GM21423 (cell line): ENCODE results near the gene ABCC12.
"Not testable (repeated sequence)": the region's sequence is repeated elsewhere in the genome, so short reads cannot be mapped to it uniquely, and the experiment has no call there.

Experiments
- ATAC-seq: cut with Tn5 transposase; IDR thresholded peaks from one replicate; pipeline ENCODE4 v1.9.1; 2021; ENCODE audit warnings: mild to moderate bottlenecking, moderate library complexity; ENCODE audit not compliant: unreplicated experiment

Gene ABCC12

DNA sequence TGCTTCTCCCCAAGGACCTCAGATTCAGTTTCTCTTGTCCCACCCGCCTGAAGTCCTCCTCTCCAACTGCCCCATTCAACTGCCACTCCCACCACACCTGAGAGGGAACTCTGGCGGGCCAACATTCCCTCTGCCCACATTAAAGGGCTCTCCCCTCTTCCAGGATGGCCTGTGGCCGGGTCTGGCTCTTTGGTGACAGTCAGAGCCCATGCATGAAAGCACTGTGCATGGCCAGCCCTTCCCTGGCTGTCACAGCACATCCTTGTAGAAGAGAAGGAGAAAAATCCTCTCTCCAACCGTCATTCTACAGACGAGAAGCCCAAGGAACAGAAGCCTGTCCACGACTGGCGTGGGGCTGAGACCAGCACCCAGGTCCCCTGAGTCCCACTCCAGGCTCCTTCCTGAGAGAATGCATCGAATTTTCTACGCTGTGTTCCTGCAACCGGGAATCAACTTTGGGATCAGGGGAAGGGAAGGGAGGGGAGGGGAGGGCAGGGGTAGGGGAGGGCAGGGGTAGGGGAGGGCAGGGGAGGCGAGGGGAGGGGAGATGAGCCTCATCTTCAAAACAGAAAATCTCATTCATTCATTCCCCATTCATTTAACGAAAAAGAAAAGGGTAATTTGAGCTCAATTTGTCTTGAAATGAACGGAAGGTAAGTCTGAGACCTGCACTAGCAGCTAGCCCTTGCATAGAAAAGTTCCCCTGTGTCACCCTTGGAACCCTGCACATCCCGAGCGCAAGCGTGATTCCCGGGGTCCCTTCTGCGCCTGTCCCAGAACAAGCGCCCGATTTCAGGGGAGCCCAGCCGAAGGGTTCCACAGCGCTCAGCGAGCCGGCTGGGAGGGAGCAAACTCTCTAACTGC lies at the start of gene ABCC12:
TSS of gene ABCC12 (minus strand) at position 68 of the 864 bp plus-strand sequence. CDS start 9,569 bp downstream, outside the sequence.
- ATAC-seq: no peak

DNA sequence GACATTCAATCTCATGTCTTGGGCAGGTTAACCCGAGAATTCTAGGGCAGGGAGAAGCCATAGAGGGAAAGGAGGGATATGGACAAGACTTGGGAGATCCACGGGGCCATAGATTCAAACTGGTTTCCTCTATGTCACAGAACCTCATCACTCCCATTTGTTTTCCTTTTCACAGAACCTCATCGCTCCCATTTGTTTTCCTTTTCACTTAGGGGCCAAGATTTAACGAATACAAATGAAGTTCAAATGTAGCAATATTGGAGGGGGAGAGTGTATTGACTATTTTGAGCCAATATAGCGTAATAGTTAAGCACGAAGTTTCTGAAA lies 49.0 kb upstream of the ABCC12 start:
- ATAC-seq: no peak

DNA sequence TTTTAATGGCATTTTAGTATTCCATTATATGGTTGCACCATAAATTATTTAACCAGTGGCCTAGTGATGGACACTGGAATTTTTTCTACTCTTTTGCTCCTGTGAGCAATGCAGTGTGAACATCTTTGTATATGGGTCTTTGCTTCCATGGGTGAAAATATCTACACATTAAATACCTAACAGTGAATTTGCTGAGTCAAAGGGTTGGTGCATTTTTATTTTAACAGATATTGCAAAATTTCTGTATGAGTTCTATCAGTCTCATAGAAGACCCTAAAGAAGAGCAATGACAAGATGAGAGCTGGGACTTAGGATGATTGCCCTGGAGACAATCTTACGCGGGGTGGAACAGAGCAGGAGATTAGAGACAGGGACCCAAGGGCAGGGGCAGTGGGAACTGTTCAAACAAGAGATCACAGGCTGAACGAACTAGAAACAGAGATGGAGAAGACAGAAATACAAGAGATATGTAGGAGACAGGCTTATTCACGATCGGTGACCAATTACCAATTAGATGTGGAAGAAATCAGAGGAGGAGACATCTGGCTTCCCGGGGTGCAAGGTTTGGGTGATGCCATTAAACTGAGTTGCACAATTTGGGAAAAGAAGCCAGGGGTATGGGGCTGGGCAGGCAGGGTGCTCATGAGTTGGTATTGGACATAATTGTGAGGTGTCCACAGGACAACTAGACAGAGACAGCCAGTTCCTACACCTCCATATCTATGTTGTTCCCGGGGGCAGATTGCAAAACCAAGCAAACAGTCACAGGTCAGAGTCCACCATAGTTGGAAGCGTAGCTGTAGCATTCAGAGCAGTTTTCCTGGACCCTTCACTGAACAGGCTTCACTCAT lies 48.4 kb upstream of the ABCC12 start:
- ATAC-seq: no peak

DNA sequence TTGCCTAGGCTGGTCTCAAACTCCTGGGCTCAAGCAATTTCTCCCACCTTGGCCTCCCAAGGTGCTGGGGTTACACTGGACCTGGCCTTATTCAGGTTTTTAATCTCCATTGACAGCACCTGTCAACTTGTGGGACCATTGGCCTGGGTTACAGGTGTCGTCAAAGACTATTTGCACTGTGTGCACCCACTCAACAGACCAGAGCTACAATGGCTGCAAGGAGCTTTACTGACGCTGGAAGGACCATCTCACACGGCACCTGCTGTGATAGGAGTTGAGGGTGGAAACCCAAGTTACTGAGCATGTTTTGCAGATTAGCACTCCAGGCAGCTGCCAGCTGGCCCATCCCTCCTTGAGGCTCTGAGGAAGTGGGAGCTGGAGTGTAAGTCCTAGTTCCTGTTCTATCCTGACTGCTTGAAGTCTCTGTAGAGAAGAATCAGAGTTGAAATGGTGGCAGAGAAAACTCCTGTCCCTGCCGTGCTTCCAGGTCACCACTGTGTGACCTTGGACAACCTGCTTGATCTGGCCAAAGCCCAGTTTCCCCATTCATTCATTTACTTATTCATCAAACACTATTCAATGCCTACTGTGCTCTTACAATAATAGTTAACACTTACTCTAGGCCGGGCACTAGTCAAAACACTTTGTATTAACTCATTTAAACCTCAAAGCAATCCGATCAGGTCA lies 45.9 kb upstream of the ABCC12 start:
- ATAC-seq: no peak

DNA sequence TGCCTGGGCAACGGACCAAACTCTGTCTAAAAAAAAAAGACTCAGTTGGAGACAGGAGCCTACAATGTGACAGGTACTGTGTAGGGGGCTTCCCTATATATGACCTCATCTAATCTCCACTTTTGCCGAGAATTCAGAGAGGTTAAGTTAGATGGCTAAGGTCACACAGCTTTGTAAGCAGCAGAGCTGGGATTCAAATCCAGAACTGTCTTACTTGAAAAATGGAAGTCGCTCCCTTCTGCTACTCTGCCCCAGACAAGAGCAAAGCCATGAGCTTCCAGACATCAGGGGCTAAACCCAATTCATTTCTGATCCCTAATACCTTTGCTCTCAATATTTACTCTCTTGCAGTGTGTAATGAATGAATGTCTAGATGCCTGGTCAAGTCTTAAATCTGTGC lies 41.5 kb upstream of the ABCC12 start:
- ATAC-seq: no peak

DNA sequence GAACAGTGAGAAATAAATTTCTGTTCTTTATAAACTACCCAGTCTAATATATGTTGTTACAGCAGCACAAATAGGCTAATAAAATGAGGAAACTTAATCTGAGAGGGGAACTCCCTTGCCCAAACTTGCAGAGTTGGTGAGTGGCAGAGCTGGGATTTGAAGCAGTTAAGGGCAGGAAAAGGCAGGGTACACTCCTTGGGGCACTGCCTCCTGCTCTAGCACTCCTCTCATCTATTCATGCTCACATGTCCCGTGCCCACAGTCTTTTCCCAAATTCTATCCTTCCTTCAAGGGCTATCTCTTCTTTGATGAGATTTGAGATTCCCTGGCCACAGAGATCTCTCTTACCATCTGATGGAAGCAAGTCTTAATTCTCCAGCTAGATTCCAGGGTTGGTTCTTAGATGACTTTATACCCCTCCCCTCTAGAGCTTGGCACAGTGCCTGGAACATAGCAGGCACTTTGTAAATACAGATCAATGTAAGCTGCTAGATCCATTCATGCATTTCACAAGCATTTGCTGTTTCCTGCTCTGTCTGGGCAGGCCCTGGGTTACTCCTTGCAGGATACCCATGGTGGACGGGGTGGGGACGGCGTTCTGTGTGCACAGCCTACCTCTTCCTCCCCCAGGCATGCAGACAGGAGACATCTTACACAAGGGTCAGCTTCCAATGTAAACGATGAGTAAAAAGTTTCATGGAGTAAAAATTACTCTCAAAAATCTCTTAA lies 39.2 kb upstream of the ABCC12 start:
- ATAC-seq: no peak

DNA sequence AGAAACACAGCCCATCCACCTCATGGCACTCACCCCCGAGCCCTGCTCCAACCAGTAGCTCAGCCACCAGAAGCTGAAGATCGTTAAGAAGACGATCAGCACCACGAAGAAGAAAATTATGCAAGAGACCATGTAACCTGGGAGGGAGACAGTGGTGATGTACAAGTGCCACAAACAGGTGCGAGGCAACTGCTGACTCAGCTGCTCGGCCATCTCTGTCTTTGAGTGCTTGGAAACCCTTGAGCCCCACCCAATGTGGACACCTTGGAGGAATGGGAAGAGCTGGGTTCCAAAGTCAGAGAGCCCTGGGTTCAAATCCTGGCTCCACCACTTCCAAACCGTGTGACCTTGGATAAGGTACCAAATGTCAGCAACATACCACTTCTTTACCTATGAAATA lies 38.1 kb upstream of the ABCC12 start:
- ATAC-seq: no peak

DNA sequence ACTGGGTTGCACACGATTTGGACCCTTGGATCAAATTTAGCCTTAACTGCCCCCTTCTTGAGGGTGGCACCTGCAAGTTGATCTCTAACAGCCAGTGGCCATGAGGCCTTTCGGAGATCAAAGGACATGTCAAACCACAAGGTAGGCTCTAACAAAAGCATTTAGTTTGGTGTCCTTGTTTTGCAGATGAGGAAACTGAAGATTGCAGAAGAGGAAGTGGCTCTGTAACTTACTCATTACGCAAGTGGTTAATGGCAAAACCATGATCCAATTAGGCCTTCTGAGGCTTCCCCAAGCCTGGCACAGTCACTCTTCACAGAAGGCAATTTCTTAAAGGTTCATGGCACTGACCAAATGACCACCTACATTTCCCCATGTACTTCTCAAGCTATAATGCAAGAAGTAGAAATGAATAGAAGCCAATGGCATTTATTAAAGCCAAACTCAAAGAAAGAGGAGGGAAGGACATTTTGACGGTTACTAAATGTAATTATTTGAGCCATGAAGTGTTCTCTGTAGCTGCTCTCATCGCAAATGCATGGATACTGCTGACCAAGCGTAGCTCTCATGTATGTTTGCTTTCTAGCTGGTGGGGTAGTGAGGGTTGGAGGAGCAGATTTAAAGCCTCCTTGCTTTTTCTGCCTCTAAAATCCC lies 32.8 kb upstream of the ABCC12 start:
- ATAC-seq: peak; percentile 95

DNA sequence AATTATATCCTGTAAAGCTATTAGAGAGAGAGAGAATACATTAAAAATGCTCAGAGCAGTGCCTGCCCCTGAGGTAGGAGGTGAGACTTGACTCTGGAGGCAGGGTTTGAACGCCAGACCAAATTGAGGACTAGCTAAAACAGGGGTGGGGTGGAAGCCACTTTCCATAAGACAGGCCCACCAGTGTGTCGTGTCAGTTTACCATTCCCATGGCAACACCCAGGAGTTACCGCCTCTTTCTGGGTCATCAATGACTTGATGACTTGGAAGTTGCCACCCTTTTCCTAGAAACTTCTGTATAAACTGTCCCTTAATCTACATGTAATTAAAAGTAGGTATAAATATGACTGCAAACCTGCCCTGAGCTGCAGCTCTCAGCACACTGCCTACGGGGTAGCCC lies 32.0 kb upstream of the ABCC12 start:
- ATAC-seq: no peak

DNA sequence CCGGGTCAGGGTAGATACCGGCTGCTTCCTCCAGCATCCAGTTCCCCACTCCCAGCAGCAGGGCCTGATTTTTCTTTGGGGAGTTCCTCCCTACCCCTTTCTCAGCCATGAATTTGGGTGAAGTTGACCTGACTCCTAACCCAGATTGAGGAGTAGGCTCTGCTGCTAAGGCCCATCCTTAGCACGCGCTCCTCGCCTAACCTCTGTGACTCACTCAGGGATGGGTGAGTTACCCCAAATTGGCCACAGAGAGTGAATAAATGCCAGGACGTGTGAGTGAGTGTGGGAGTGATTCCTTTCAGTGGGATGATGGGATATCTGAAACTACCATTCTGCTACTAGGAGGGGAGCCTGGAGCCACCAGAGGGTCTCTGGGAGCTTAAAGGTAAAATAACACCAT lies 28.9 kb upstream of the ABCC12 start:
- no peak for ATAC-seq

DNA sequence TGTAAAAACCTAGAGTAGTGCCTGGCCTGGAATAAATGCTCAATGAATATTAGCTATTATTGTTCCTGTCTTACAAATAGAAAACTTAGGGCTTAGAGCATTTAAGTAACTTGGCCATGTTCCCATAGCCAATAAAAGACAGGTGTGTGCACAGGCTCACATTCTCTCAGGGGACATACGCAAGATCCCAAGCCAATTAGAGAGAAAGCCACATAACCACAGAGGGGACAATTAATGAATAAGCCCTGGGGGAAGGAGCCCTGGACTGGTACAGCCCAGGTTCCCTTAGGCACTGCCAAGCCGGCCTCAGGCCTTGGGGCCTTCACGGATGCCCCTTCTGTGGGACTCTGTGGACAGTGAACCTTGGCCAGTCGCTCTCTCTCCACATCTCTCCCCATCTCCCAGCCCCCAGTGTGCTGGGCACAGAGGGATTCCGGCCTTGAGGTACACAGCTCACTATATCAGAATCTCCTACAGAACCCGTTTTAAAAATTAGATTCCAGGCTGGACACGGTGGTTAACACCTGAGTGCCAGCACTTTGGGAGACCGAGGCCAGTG lies 27.3 kb upstream of the ABCC12 start:
- ATAC-seq: no peak

DNA sequence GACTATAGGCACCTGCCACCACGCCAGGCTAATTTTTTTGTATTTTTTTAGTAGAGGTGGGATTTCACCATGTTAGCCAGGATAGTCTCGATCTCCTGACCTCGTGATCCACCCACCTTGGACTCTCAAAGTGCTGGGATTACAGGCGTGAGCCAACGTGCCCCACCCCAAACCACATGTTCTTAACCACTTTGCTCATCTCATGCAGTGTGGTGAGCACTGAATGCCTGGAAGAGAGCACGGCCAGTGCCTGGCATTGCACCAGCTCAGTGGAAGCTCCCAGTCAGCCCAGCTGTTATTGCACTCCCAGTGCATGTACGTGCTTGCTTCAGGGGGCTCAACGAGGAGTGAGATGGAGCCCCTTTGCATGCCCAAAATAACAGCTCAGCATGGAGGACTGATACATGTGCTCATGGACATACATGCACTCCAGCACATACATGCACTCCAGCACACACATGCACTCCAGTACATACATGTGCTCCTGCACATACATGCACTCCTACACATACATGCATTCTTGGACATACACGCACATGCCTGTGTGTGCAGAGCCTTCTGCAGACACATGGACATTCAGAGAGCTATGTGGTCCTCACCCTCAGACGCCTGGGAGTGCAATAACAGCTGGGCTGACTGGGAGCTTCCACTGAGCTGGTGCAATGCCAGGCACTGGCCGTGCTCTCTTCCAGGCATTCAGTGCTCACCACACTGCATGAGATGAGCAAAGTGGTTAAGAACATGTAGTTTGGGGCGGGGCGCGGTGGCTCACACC lies 26.1 kb upstream of the ABCC12 start:
- not testable (repeated sequence) for ATAC-seq

DNA sequence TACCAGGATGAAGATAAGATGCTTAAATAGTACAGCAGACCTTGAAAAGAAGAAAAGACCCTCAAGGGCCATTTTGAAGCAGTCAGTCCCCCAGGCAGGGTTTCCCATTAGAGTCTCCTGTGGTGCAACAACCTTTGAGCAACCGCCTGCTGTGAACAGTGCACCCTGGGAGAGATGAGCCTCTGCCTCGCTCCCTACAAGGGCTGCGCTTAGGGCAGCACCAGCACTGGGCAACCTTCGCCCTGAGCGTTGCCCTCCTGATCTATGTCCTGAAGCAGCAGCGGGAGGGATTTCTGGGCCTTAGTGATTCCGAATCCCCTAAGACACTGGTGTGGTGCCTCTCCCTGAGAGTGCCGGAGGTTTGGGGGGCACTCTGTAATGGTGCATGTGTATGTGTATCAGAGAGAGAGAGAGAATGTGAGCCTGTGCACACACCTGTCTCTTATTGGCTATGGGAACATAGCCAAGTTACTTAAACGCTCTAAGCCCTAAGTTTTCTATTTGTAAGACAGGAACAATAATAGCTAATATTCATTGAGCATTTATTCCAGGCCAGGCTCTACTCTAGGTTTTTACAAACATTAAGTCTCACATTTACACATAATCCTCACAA lies 25.2 kb upstream of the ABCC12 start:
- ATAC-seq: no peak

DNA sequence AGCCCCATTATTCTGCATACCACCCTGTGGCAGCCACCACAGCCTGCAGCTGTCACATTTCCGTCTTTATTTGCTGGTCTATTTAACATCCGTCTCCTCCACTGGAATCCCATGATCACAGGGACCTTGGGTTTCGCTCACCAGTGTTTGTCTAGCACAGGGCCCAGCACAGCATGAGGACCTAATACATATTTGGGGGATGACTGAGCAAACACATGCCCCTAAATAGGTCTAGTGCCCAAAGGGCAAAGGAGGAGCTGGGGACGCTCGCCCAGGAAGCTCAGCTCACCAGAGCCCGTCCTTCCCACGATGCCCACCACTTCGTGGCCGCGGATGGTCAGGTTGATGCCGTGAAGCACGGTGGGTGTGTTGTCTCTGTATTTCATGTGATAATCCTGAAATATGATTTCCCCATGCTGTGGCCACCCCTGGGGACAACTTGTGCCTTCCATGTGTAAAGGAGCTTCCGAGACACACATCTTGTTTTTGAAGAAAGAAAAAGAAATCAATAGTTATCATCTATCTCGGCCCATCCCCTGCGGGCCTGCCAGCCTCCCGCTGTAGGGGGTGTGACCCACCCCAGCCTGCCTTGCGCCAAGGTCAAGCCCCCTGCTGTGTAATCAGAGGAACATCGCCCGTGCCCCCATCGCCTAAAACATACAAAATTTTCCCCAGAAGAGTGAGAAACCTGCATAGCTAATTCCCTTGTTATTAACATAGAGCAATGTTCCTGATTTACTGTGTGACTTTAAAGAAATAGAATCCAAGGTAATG lies 21.0 kb upstream of the ABCC12 start:
- no peak for ATAC-seq

DNA sequence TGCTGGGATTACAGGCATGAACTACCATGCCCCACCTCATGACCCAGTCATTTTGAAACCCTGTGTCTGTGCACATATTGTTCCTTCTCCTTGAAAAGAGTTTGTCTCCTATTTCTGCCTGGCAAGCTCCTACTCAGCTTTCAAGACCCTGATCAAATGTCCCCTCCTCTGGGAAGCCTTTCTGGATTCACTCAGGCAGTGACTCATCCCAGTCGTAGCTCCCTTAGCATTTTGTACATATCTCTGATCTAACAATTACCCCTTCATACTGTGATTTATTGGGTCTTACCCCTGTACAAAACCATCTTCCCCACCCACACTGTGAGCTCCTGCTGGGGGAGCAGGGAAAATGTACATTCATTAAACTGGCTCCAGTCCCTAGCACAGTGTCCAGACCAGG lies 18.1 kb upstream of the ABCC12 start:
- ATAC-seq: no peak

DNA sequence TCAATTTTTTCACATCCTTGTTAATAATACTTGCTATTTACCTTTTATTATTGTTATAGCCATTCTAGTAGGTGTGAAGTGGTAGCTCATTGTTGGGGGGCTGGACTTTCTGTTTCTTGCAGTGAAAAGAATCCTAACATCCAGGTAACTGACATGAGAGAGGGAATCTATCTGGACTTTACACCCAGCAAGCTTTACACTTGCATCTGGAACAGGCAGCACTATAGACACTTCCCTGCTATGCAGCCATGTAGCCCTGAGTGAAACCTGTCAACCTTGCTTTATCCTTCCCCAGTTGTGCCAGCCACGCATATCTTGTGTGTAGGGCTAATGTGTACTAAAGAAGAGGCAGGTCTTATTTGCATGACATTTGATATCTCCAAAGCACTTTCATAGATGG lies 16.9 kb upstream of the ABCC12 start:
- no peak for ATAC-seq

DNA sequence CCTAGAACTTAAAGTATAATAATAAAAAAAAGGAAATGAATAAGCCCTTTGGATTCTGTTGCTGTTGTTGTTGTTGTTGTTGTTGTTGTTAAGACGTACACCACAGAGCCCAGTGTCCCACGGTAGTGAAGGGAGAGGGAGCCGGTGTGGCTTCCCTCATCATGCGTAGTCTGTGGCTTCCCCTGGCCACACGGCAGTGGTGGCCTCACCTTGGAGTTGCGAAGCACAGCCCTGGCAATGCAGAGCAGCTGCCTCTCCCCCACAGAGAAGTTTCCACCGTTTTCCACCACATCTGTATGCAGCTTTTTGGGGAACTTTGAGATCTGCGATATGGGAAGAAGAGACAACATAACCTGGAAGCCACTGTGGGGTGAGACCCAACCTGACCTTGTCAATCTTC lies 14.1 kb upstream of the ABCC12 start:
- ATAC-seq: no peak

DNA sequence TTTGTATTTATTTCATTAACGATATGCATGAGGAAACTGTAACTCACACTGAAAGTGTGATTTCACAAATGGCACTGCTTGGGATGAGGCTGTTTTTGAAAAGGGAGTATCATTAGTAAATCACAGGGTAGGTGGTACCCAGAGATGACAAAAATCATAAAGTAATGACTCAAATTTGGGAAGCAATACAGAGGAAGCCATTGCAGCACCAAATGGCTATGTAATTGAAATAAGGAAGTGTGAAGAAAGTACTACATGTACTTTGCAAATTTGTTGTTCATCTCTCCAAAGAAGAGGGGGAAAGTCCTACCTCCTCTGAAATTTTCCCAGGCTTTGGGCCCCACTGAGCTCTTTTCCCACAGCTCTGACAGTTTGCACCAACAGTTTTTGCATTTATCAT lies 12.3 kb upstream of the ABCC12 start:
- ATAC-seq: no peak
